Thymus (tissue), 11 donors: ENCODE measurements around the gene SPOCK2. TPM values are rescaled to one million over a fixed set of nuclear protein-coding genes. Genes with fewer than 3 reads are reported as not detected.
A peak's percentile ranks its signal among the peaks of the same experiment; 100 is the strongest.

Experiments
- DNase-seq, 9 donors: peaks; one replicate each; pipeline ENCODE4 v3.0.0-alpha.2; 2013; ENCODE audit warnings: low spot score in 9 of 9, low read depth in 6 of 9, missing footprints in 1 of 9
- H3K27ac ChIP-seq, 2 donors: one replicate each; pipeline ENCODE4 v1.5.1; 2013; ENCODE audit warnings: control low read depth in 1 of 2, low read depth in 1 of 2, low read length in 1 of 2, mild to moderate bottlenecking in 1 of 2, moderate library complexity in 1 of 2
- H3K27me3 ChIP-seq, 2 donors: one replicate each; pipeline ENCODE4 v1.5.1; 2013; ENCODE audit warnings: low read length in 1 of 2; ENCODE audit not compliant: control insufficient read depth in 2 of 2, insufficient read depth in 1 of 2
- H3K36me3 ChIP-seq, 2 donors: one replicate each; pipeline ENCODE4 v1.5.1; 2013; ENCODE audit warnings: low read length in 1 of 2, mild to moderate bottlenecking in 1 of 2, moderate library complexity in 1 of 2; ENCODE audit not compliant: control insufficient read depth in 2 of 2, insufficient read depth in 2 of 2
- H3K4me1 ChIP-seq, 2 donors: one replicate each; pipeline ENCODE4 v1.5.1; 2013; ENCODE audit warnings: low read length in 2 of 2; ENCODE audit not compliant: control insufficient read depth in 2 of 2, insufficient read depth in 2 of 2
- H3K4me3 ChIP-seq, 2 donors: one replicate each; pipeline ENCODE4 v1.5.1; 2013; ENCODE audit warnings: low read length in 2 of 2, control low read depth in 1 of 2, mild to moderate bottlenecking in 1 of 2
- H3K9me3 ChIP-seq, 2 donors: one replicate each; pipeline ENCODE4 v1.5.1; 2013; ENCODE audit warnings: low read length in 1 of 2, mild to moderate bottlenecking in 1 of 2; ENCODE audit not compliant: control insufficient read depth in 2 of 2, insufficient read depth in 1 of 2
- WGBS: extraction: QIAGEN DNeasy Blood & Tissue Kit; methylation state at CpG from one replicate; pipeline ENCODE4 v1.1.7; 2013; 5-methylcytosine and 5-hydroxymethylcytosine counted together
- polyA plus RNA-seq: library from polyadenylated mRNA; stranded (reverse); fragments of 200-250 nt; gene quantifications from one replicate; pipeline ENCODE4 v1.2.3, GENCODE V29; 2013
- total RNA-seq: library from RNA; stranded (reverse); fragments of 120-200 nt; gene quantifications from one replicate; pipeline ENCODE4 v1.2.4, GENCODE V29; 2013
- donor health status: healthy.

The SPOCK2 gene
- total and polyA plus RNA-seq, 2 donors, result 91.6 to 163 TPM

GRCh38 chr10:72056932-72057751, 31.2 kb downstream of the SPOCK2 start:
- peaks cover 0 to 19% of the 10 kb centered on the region in 2 donors for H3K4me1 ChIP-seq
- no peak overlapping the region for H3K4me3 ChIP-seq
- 96% methylated on average over 25 of the region's 25 CpGs for WGBS
- H3K9me3 ChIP-seq, result no peaks in the 10 kb centered on the region
- DNase-seq, result no peak
- H3K27me3 ChIP-seq, result no peaks in the 10 kb centered on the region
- peaks cover 11 to 14% of the 10 kb centered on the region in 2 donors for H3K36me3 ChIP-seq
- peak overlapping the region in 1 of 2 donors; percentile 10 for H3K27ac ChIP-seq

- peaks cover 0 to 13% of the 10 kb centered on the region in 2 donors for H3K4me1 ChIP-seq
- no peak overlapping the region for H3K4me3 ChIP-seq
- peaks cover 3 to 5% of the 10 kb centered on the region in 2 donors for H3K36me3 ChIP-seq
- H3K9me3 ChIP-seq, result no peaks in the 10 kb centered on the region
- H3K27me3 ChIP-seq, result no peaks in the 10 kb centered on the region
- no peak overlapping the region for H3K27ac ChIP-seq
- 96% methylated on average over 5 of the region's 5 CpGs for whole genome bisulfite sequencing
- no peak for DNase-seq
Measured at GRCh38 chr10:72056113-72056512, 32.2 kb downstream of the SPOCK2 start.

GRCh38 chr10:72053690-72054089, 34.7 kb downstream of the SPOCK2 start:
- WGBS, result 97% methylated on average over 7 of the region's 7 CpGs

GRCh38 chr10:72050873-72051272, 37.5 kb downstream of the SPOCK2 start:
- H3K27me3 ChIP-seq, result no peaks in the 10 kb centered on the region
- H3K4me3 ChIP-seq, result no peak overlapping the region
- H3K27ac ChIP-seq, result no peak overlapping the region
- no peaks in the 10 kb centered on the region for H3K36me3 ChIP-seq
- 84% methylated on average over 3 of the region's 3 CpGs for WGBS
- DNase-seq, result no peak
- H3K4me1 ChIP-seq, result peaks cover 0 to 3% of the 10 kb centered on the region in 2 donors
- peaks cover 1 to 5% of the 10 kb centered on the region in 2 donors for H3K9me3 ChIP-seq

More at GRCh38 chr10:72053690-72054089, 34.7 kb downstream of the SPOCK2 start:
- Histone ChIP-seq H3K27me3 (no peaks in the 10 kb centered on the region), H3K4me3 (no peak overlapping the region), H3K27ac (peak overlapping the region in 1 of 2 donors; percentile 33), H3K36me3 (no peaks in the 10 kb centered on the region), H3K9me3 (peaks cover 1 to 5% of the 10 kb centered on the region in 2 donors), H3K4me1 (peaks cover 0 to 2% of the 10 kb centered on the region in 2 donors)
- no peak for DNase-seq

- DNase-seq, result no peak
- WGBS, result 98% methylated on average over 5 of the region's 5 CpGs
Measured at GRCh38 chr10:72049969-72050781, 38.2 kb downstream of the SPOCK2 start.

GRCh38 chr10:72049472-72049871, 38.9 kb downstream of the SPOCK2 start:
- Histone ChIP-seq H3K27ac (no peak overlapping the region), H3K4me3 (no peak overlapping the region), H3K4me1 (peaks cover 0 to 6% of the 10 kb centered on the region in 2 donors), H3K36me3 (no peaks in the 10 kb centered on the region), H3K9me3 (peaks cover 1 to 5% of the 10 kb centered on the region in 2 donors), H3K27me3 (no peaks in the 10 kb centered on the region)
- WGBS, result 93% methylated on average over 1 of the region's 1 CpG
- DNase-seq, result no peak

More at GRCh38 chr10:72049969-72050781, 38.2 kb downstream of the SPOCK2 start:
- Histone ChIP-seq H3K36me3 (no peaks in the 10 kb centered on the region), H3K4me1 (peaks cover 0 to 6% of the 10 kb centered on the region in 2 donors), H3K9me3 (peaks cover 1 to 5% of the 10 kb centered on the region in 2 donors), H3K4me3 (no peak overlapping the region), H3K27ac (no peak overlapping the region), H3K27me3 (no peaks in the 10 kb centered on the region)

GRCh38 chr10:72048450-72049124, 39.8 kb downstream of the SPOCK2 start:
- Histone ChIP-seq H3K27me3 (no peaks in the 10 kb centered on the region), H3K36me3 (no peaks in the 10 kb centered on the region), H3K27ac (no peak overlapping the region), H3K9me3 (peaks cover 1 to 5% of the 10 kb centered on the region in 2 donors), H3K4me3 (no peak overlapping the region), H3K4me1 (peaks cover 0 to 6% of the 10 kb centered on the region in 2 donors)
- WGBS, result 30% methylated on average over 12 of the region's 12 CpGs
- peak; percentile 77 to 97 (median 92) for DNase-seq

GRCh38 chr10:72045586-72045985, 42.8 kb downstream of the SPOCK2 start:
- Histone ChIP-seq H3K9me3 (peaks cover 1 to 5% of the 10 kb centered on the region in 2 donors), H3K4me3 (no peak overlapping the region), H3K27me3 (no peaks in the 10 kb centered on the region), H3K36me3 (no peaks in the 10 kb centered on the region), H3K27ac (peak overlapping the region in 1 of 2 donors; percentile 32), H3K4me1 (peaks cover 0 to 6% of the 10 kb centered on the region in 2 donors)
- 55% methylated on average over 2 of the region's 2 CpGs for WGBS
- no peak for DNase-seq
